Measurements from ENCODE around the gene MRPL23. TPM values are rescaled to one million over a fixed set of nuclear protein-coding genes. Genes with fewer than 3 reads are reported as not detected.

The MRPL23 gene
- total and polyA plus RNA-seq, 2 experiments from 2014 or later: 127 to 137 TPM

DNA sequence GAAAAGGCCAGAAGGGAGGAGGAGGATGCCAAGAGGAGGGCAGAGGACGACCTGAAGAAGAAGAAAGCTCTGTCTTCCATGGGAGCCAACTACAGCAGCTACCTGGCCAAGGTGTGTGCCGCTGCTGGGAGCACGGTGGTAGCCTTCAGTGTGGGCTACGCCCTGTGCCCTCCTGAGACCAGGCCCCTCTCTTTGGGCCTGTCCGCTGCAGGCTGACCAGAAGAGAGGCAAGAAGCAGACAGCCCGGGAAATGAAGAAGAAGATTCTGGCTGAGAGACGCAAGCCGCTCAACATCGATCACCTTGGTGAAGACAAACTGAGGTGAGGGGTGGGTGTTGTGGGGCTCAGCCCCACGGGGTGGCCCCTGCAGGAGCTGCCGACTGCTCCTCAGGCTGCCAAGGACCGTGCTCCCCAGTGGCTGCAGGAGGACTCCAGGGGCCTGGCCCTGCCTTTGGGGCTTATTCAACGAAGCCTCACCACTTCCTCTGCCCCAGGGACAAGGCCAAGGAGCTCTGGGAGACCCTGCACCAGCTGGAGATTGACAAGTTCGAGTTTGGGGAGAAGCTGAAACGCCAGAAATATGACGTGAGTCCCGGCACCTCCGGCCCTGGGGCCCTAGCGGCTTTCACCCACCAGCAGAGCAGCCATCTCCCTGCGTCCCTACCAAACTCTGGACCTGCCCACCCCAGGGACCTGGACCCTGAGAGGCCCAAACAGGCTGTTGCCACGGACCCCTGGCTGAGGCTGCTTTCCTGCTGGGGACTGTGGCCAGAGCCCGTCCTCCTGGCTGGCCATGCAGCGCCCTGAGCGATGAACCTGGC, 12.6 kb upstream of the MRPL23 start:
- Histone ChIP-seq H3K27ac (no peak overlapping the region), H3K4me1 (ENCODE audit: low read depth) (peaks cover 9% of the 10 kb centered on the region), H3K9me3 (ENCODE audit: low read depth) (no peaks in the 10 kb centered on the region), H3K4me3 (no peak overlapping the region), H3K27me3 (no peaks in the 10 kb centered on the region), H3K36me3 (no peaks in the 10 kb centered on the region)
- TF ChIP-seq CTCF (IDR thresholded peaks at IDR 0.05; ENCODE audit: low read depth, low read length): no peak
- DNase-seq (ENCODE audit: low read depth in 1 of 2, low spot score in 1 of 2): no peak

GRCh38 chr11:1935156-1936071, 11.7 kb upstream of the MRPL23 start:
- Histone ChIP-seq H3K36me3 (no peaks in the 10 kb centered on the region), H3K27me3 (no peaks in the 10 kb centered on the region), H3K4me3 (no peak overlapping the region), H3K27ac (no peak overlapping the region), H3K9me3 (ENCODE audit: low read depth) (no peaks in the 10 kb centered on the region), H3K4me1 (ENCODE audit: low read depth) (peaks cover 6% of the 10 kb centered on the region)
- no peak for TF ChIP-seq CTCF (IDR thresholded peaks at IDR 0.05; ENCODE audit: low read depth, low read length)
- no peak for DNase-seq (ENCODE audit: low read depth in 1 of 2, low spot score in 1 of 2)

DNA sequence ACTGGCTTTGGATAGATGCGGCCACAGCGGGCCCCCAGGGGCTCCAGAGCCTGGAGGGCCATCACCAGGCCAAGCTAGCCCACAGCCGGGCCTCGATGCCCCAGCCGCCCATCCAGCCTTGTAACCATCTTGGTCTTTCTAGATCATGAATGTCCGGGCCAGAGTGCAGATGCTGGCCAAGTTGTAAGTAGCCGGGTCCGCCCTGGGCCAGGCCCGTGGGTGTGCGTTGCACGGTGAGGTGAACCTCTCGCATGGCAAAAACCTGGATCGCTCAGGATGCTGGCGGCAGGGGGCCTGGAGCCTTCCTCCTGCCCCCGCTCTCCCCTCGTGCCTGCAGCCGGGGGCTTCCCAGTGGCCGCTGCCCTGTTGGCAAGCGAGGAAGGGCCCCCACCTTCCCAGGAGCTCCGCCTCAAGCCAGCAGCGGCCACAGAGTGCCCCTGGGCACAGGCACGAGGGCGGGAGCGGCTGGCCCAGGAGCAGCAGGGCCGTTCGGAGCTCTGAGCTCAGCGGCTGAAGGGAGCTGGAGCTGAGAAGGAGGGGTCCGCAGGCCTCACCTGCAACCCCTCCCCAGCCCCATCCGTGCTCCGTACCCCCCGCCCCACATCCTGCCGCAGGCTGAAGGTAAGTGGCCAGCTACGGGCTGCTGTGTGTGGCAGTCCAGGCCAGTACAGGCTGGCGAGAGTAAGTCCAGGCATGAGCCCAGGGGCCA, 10.9 kb upstream of the MRPL23 start:
- no peak for TF ChIP-seq CTCF (IDR thresholded peaks at IDR 0.05; ENCODE audit: low read depth, low read length)
- H3K4me3 ChIP-seq: no peak overlapping the region
- H3K27ac ChIP-seq: no peak overlapping the region
- DNase-seq (ENCODE audit: low read depth in 1 of 2, low spot score in 1 of 2): no peak
- H3K4me1 ChIP-seq (ENCODE audit: low read depth): no peaks in the 10 kb centered on the region
- no peaks in the 10 kb centered on the region for H3K36me3 ChIP-seq
- H3K27me3 ChIP-seq: no peaks in the 10 kb centered on the region
- no peaks in the 10 kb centered on the region for H3K9me3 ChIP-seq (ENCODE audit: low read depth)

DNA sequence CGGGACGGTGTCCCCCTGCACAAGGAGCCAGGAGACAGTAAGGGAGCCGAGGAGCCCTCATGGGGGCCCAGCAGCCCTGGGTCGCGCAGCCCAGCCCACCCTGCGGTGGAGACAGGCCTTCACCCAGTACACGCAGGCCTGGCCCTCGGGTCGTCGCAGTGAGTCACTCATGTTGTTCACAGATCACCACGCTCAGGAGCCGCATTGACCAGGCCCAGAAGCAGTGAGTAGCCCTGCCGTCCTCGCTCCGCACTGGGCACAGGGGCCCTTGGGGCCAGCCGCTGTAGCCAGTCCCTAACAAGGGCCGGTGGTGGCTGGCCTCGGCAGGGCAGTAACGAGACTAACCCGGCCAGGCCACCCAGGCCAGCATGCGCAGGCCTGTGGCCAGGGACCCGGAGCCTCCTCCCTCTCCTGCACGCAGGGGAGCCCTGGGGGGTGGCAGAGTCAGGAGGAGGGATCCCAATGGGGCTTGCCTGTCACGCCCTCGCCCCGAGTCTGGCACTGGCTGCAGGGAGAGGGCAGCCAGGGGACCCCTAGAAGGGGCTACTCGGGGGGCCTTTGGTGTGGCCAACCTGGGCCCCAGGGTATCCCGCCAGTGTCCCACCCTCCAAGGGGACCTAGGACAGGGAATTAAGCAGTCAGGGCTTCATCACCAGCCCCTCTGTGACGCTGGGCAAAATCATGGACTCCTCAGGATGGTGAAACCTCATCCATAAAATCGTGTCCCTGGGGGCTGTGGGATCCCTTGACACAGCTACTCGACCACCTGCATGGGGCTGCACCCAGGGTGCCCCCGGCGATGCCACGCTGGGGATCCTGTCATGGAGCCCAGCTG, 10.1 kb upstream of the MRPL23 start:
- Histone ChIP-seq H3K27me3 (no peaks in the 10 kb centered on the region), H3K9me3 (ENCODE audit: low read depth) (no peaks in the 10 kb centered on the region), H3K27ac (no peak overlapping the region), H3K4me1 (ENCODE audit: low read depth) (no peaks in the 10 kb centered on the region), H3K36me3 (no peaks in the 10 kb centered on the region), H3K4me3 (no peak overlapping the region)
- no peak for DNase-seq (ENCODE audit: low read depth in 1 of 2, low spot score in 1 of 2)
- no peak for TF ChIP-seq CTCF (IDR thresholded peaks at IDR 0.05; ENCODE audit: low read depth, low read length)

Data from cardiac muscle cell (in vitro differentiated cells and primary cell).